T-helper 9 cell (primary cell): Measurements from ENCODE around the gene SERINC5.
"Not testable (repeated sequence)": the region's sequence is repeated elsewhere in the genome, so short reads cannot be mapped to it uniquely, and the experiment has no call there.

Experiments
- DNase-seq: peaks from one replicate; pipeline ENCODE4 v3.0.0-alpha.2; 2020

Gene SERINC5

DNA sequence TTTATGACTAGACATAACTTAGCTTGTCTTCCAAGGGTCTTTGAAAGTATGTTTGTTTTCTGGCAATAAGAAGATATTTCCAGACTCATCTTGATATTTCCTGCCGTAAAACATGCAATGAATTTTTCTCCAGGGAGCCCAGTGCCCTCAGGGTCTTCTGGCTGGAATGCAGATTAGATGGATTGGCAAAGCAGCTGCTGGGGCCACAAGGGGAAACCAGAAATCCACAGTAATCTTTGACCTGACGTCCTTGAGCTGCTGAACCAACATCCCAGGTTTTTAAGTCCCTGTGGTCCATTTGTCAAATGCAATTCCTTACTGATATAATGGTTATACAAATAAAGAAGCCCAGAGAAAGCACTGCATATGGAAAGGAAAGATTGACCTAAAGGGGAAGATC, 127.7 kb downstream of the SERINC5 start:
- no peak for DNase-seq

GRCh38 chr5:80127116-80127552, 128.7 kb downstream of the SERINC5 start:
- DNase-seq = no peak

DNA sequence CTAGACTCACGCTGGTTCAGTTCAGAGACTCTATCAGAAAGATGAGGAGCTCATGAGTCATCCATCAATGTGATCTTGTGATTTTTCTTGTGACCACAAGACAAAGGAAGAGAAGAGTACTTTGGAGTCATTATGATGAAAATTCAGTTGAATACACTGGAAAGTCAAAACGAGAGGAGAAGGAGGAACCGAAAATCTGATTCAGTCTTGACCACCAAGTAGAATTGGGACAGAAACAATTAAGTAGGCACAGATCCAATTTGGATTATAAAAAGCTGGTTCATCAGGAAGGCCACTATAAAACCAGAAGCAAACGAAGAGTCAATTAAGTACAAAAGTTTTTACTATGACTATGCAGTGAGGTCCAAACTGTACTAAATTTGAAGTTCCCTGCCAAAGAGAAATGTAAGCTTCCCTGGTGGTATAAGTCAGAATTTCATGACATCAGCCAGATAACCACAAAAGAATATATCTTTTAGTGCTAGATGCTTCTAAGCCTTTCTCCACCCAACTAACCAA, 129.8 kb downstream of the SERINC5 start:
- no peak for DNase-seq

DNA sequence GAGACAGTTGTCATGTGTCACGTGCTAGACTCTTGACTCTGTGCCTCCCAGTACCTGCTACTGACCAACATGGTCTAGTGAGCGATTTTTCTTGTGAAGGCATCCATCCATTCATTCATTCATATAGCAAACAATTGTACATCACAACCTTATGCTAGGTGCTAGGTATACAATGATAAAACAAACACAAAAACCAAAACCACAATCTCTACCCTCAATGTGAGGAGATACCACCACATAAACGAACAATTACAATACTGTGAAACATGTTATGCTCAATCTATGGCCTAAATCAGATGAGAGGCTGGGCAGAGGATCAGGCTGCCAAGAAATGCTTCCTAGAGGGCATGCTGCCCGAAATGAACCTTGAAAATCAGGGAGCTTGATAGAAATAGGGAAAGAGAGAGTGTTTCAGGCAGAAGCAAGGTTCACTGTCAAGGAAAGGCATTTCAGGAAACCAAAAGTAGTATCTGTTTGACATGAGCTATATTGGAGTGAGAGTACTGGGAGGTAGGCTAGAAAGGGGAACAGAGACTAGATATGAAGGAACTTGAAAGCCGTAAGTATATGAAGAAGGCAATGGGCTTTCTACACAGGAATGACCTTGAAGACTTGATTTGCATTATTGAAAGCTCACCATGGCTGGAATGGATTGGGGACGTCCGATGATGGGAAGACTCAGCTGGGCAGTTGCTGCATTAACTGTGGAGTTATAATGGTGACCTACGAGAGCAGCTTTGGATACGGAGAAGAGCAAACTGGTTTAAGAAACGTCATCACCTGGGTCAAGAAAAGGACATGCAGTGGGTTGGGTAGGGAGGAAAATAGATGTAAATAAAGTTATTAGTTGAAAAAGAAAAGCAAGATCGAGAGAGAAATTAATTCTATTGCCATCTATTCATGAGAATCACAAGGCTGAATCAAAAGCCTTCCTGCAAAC, 130.6 kb downstream of the SERINC5 start:
- no peak for DNase-seq

DNA sequence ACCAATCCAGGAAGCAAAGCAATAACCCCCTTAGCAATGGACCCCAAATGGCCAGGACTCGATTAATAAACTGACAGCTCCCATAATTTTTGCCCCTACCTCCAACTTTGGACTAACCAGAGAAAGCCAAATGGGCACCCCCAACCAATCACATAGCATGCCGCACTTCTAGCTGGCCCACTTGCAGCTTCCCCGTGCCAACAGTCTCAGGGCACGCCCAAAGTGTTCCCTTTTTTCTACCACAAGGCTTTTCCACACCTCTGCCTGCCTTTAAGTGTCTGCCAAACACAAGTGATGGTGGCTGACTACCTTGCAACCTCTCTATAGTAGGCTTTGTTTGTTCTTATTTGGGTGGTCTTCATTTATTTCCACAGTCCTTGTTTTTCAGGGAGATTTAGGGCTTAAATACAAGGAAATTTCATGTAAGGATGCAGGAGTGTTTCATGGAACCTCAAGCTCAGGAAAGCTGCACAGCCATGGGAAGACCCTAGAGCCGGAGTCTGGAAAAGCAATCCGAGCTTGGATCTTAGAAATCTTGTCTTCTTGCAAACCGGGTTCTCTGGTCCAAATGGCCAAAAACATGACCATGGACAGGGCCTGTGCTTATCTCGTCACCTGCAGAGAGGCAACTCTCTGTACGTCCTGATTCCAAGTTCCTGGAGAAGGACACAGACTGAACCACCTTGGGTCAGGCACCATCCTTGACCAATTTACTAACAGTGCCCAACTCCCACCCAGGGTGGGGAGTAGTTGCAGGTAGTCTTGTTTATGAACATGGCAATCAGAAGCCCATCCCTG, 131.5 kb downstream of the SERINC5 start:
- no peak for DNase-seq

GRCh38 chr5:80122579-80122978, 133.3 kb downstream of the SERINC5 start:
- DNase-seq = no peak

DNA sequence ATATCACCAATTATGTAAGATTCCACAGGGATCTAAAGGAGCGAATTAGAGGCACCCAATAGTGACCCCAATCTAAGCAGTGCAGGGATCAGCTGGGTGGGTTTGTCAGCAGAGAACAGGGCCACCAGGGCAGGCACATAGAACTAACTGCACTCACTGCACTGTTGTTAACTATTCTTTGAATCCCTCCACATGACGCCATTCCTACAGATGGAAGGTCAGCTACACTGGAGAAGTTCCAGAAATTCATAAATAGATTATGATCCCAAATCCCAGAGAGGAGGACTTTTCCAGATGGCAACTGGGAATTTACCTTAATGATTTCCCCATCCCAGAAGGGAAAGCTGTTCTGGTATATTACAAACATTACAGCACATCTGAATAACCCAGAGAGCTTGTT, 136.5 kb downstream of the SERINC5 start:
- no peak for DNase-seq

DNA sequence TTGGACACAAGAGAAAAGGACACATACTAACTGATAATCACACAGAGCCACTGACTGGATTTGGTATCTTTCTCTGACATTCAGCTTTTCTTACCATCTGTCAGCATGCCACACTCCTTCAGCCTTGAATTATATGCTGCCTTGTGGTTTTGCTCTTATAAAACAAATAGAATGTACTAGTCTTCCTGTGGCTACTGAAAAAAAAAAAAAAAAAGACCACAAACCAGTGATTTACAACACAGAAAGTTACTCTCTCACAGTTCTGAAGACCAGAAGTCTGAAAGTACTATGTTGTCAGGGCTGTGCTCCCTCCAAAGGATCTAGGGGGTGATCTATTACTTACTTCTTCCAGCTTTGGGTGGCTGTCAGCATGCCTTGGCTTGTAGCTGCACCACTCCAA, 138.4 kb downstream of the SERINC5 start:
- no peak for DNase-seq

DNA sequence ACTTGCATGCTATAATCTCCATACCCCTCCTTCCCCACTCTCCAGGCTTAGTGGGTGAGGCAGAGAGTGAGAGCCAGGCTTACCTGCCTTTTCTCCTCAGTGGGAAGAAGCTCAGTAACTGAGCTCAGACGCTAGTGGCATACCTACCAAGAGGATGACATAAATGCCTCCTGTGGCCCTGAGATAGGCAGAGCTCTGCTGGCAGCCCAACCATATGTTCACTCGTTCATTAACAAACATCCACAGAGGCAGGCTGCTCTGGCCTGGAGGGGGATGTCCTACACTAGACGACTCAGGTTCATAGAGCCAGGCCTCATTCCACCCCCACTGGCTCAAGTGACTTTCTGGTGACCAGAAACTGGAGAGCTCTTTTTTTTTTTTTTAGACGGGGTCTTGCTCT, 139.4 kb downstream of the SERINC5 start:
- DNase-seq = no peak

GRCh38 chr5:80116000-80116399, 139.8 kb downstream of the SERINC5 start:
- DNase-seq = no peak

DNA sequence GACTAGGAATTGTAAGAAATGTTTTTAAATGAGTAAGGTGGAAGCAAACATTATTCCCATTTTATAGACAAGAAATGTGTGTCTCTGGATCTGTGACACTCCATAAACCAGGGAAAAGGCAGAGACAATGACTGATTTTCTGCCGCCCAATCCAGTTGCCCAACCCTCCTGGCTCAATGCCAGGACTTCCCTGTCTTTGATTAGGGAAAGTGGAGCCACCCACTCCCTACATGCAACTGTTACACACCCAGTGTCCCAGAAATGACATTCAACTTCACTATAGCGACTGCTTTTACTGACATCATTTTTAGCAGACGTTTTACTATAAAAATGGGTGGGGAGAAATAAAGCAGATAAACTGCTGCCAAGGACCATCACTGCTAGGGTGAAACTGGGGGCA, 141.0 kb downstream of the SERINC5 start:
- no peak for DNase-seq

DNA sequence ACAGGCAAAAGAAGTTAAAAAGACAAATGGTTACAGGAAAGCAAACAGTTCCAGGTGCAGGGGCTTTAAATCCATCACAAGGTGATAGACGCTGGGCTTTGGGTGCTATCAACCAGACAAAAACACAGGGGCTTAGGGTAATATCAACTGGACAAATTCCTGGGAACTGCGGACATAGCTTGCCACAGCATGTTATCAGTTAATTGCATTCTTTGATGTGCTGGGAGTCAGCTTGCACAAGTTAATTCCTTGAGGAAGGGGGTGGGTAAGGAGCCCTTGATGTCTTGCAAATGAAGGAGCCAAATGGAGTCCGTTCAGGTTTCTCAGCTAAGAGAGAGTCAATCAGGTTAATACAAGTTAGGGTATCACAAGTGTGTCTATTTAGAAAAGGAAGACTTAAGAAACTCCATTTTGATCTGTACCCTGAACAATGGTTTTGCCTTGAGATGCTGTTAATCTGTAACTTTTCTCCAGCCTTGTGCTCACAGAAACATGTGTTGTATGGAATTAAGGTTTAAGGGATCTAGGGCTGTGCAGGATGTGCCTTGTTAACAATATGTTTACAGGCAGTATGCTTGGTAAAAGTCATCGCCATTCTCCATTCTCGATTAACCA, 144.4 kb downstream of the SERINC5 start:
- not testable (repeated sequence) for DNase-seq

GRCh38 chr5:80109646-80110478, 146.0 kb downstream of the SERINC5 start:
- no peak for DNase-seq

DNA sequence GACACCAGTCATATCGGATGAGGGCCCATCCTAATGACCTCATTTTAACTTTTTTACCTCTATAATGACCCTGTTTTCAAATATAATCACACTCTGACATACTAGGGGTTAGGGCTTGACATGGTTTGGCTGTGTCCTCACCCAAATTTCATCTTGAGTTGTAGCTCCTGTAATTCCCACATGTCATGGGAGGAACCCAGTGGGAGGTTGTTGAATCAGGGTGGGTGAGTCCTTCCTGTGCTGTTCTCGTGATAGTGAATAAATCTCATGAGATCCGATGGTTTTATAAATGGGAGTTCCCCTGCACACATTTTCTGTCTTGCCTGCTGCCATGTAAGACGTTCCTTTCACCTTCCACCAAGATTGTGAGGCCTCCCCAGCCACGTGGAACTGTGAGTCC, 148.9 kb downstream of the SERINC5 start:
- DNase-seq = no peak

DNA sequence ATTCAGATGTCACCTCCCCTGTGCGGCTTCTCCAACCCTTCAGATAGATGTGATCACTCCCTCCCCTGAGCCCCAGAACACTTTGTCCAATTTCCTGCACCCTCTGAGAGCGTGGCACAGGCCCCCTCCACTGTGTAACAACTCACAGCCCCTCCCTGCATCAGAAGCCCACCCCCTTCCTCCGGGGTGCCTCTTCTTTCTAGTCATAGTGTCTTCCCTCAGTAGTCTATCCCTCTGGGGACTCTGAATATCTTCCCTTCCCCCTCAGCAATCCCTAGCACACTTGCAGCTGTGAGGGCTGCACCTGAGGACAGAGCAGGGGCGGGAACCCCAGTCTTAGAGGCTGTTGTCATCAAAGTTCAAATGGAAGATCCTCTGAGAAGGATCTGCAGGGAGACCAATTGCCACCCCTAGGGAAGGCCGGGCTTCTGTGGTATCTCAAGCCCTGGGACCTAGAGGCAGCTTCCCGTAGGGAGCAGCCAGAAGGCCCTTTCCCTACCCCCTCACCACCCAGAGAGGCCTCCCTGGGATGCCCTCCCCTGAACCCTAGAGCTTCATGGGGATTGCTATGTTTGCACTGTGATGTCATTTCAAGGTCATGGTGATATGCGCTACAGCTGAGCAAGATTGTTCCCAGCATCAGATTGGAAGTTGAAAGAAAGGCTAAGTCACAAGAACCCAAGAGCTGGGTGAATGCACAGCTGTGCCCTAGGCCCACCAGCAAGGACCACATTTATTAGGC, 150.0 kb downstream of the SERINC5 start:
- no peak for DNase-seq

GRCh38 chr5:80103371-80103770, 152.5 kb downstream of the SERINC5 start:
- DNase-seq = no peak

DNA sequence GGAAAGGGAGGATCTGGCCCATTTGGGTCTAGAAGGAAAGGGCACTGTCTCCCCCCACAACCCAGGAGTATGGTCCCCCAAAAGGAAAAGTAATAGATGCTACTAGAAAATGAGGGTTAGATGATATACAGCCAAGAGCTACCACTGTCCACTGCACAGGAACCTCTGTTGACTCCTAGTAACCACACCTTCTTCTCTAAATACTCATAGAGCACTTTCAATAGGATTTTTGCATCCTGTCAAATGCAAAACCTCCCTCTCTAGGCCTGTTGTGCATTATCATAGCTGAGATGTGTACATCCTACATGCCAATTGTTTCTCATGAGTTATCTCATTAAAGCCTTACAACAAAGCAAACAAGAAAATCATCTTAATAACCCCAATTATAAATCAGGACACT, 153.9 kb downstream of the SERINC5 start:
- no peak for DNase-seq

DNA sequence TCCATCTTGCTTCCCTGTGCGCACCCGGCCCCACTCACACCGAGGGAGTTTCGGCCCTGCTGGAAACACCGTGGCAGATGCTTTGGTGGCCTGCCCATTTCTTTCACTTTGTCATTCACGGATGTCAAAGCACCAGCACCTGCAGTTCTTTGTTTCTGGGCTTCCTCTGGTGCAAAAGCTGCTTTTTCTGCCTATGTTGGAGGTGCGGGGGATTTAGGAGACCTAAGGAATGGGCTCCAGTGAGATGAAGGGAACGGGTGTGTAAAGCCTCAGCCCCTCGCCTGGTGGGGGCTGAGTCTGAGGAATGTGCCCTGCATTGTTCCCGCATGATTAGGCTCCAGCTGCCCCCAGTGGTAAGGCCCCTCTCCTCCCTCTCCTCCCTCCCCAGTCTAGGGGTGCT, 158.4 kb downstream of the SERINC5 start:
- DNase-seq = no peak

DNA sequence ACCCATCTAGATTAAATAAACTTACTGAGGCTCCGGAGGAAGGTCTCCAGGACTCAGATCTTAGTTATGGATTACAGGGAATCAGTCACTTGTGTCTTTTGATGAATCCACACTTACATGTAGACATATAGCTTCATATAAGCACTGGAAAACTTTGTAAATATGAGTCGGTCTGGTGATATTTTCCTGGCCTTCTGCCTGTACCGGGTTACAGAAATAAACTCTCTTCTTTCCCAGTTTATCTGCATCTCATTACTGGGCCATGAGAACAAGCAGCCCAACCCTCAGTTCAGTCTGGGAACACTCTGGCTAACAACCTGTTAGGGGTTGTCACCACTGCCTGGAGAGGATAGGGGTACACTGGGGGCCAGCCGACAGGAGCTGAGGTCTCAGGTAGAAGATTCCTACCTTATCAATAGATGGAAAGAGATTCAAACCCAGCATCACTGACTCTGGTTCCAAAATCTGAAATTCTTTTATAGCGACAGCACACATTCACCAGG, 161.6 kb downstream of the SERINC5 start:
- DNase-seq = no peak

GRCh38 chr5:80093796-80094195, 162.1 kb downstream of the SERINC5 start:
- no peak for DNase-seq

DNA sequence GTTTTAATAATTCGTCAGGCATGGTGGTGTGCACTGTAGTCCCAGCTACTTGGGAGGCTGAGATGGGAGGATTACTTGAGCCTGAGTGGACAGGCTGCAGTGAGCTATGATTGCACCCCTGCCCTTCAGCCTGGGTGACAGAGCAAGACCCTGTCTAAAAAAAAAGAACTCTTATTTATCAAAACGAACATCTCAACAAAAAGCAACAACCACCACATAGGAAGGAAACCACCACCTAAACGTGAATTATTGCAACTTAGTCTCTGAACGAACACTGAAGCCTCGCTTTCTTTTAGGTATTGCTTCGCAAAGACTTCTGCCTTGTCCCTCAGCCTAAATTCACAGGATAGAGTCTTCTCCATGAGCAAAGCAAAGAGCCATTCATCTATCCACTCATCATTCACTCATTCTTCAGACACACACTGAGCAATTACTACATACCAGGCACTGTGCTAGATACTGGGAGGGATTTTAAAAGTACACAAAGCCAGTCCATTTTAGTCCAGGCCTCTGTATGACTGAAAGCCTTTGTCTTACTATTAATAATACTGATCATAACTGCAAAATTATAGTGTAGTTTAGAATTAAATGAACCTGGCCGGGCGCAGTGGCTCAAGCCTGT, 163.3 kb downstream of the SERINC5 start:
- no peak for DNase-seq
